ENCODE data around the gene SUGCT. TPM values are rescaled to one million over a fixed set of nuclear protein-coding genes. Genes with fewer than 3 reads are reported as not detected.

The SUGCT gene
- total RNA-seq, 6 donors from 2014 or later, result 1.4 to 3.1 (median 1.7) TPM; not detected in 1

GRCh38 chr7:40796723-40797122 is 661.9 kb downstream of the SUGCT start:
- Histone ChIP-seq H3K27me3 (no peaks in the 10 kb centered on the region), H3K27ac (no peak overlapping the region), H3K9me3 (no peaks in the 10 kb centered on the region), H3K4me3 (no peak overlapping the region), H3K36me3 (no peaks in the 10 kb centered on the region), H3K4me1 (no peaks in the 10 kb centered on the region)
- ATAC-seq (ENCODE audit: low FRiP score in 2 of 2), result no peak
- WGBS, 2 donors, result 70 to 92% methylated on average over 1 of the region's 1 CpG
- no peak for DNase-seq
- TF ChIP-seq CTCF (IDR thresholded peaks at IDR 0.05) (no peak), POLR2A (IDR thresholded peaks at IDR 0.05) (no peak), EP300 (IDR thresholded peaks at IDR 0.05) (no peak)

- H3K4me1 ChIP-seq, result no peaks in the 10 kb centered on the region
- no peak overlapping the region for H3K27ac ChIP-seq
- H3K36me3 ChIP-seq, result no peaks in the 10 kb centered on the region
- ATAC-seq (ENCODE audit: low FRiP score in 2 of 2), result no peak
- no peak for DNase-seq
- TF ChIP-seq POLR2AphosphoS5 (IDR thresholded peaks at IDR 0.05), result no peak
- TF ChIP-seq POLR2A (IDR thresholded peaks at IDR 0.05), result no peak
- TF ChIP-seq EP300 (IDR thresholded peaks at IDR 0.05), result no peak
- no peak for TF ChIP-seq CTCF (IDR thresholded peaks at IDR 0.05)
- 83 to 88% methylated on average over 2 of the region's 2 CpGs for WGBS, 2 donors
- H3K9me3 ChIP-seq, result no peaks in the 10 kb centered on the region
- no peaks in the 10 kb centered on the region for H3K27me3 ChIP-seq
- no peak overlapping the region for H3K4me3 ChIP-seq
Observed at GRCh38 chr7:40798613-40799012, 663.8 kb downstream of the SUGCT start.

GRCh38 chr7:40799493-40800403 is 664.9 kb downstream of the SUGCT start:
- Histone ChIP-seq H3K9me3 (no peaks in the 10 kb centered on the region), H3K4me3 (no peak overlapping the region), H3K27me3 (no peaks in the 10 kb centered on the region), H3K36me3 (no peaks in the 10 kb centered on the region), H3K4me1 (no peaks in the 10 kb centered on the region), H3K27ac (no peak overlapping the region)
- TF ChIP-seq CTCF (IDR thresholded peaks at IDR 0.05), result no peak
- no peak for TF ChIP-seq POLR2A (IDR thresholded peaks at IDR 0.05)
- TF ChIP-seq EP300 (IDR thresholded peaks at IDR 0.05), result no peak
- no peak for TF ChIP-seq POLR2AphosphoS5 (IDR thresholded peaks at IDR 0.05)
- 58 to 66% methylated on average over 8 of the region's 8 CpGs for WGBS, 2 donors
- no peak for DNase-seq
- ATAC-seq (ENCODE audit: low FRiP score in 2 of 2), result no peak

- Histone ChIP-seq H3K4me3 (no peak overlapping the region), H3K9me3 (no peaks in the 10 kb centered on the region), H3K27me3 (no peaks in the 10 kb centered on the region), H3K36me3 (no peaks in the 10 kb centered on the region), H3K4me1 (no peaks in the 10 kb centered on the region), H3K27ac (no peak overlapping the region)
- DNase-seq (no peak), ATAC-seq (ENCODE audit: low FRiP score in 2 of 2) (no peak)
- TF ChIP-seq EP300 (IDR thresholded peaks at IDR 0.05) (no peak), POLR2AphosphoS5 (IDR thresholded peaks at IDR 0.05) (no peak), POLR2A (IDR thresholded peaks at IDR 0.05) (no peak), CTCF (IDR thresholded peaks at IDR 0.05) (no peak)
Observed at GRCh38 chr7:40800771-40801170, 666.0 kb downstream of the SUGCT start.

- WGBS, 2 donors, result 81 to 84% methylated on average over 3 of the region's 3 CpGs
- Histone ChIP-seq H3K4me1 (no peaks in the 10 kb centered on the region), H3K36me3 (no peaks in the 10 kb centered on the region), H3K27me3 (no peaks in the 10 kb centered on the region), H3K9me3 (no peaks in the 10 kb centered on the region), H3K27ac (no peak overlapping the region), H3K4me3 (no peak overlapping the region)
- ATAC-seq (ENCODE audit: low FRiP score in 2 of 2), result no peak
- DNase-seq, result no peak
- TF ChIP-seq POLR2AphosphoS5 (IDR thresholded peaks at IDR 0.05) (no peak), POLR2A (IDR thresholded peaks at IDR 0.05) (no peak), CTCF (IDR thresholded peaks at IDR 0.05) (no peak), EP300 (IDR thresholded peaks at IDR 0.05) (no peak)
Observed at GRCh38 chr7:40802497-40802896, 667.7 kb downstream of the SUGCT start.
